CD4-positive, alpha-beta T cell treated with Interferon gamma for 1 hour (primary cell): ENCODE measurements around the gene KIAA1671.

Experiments
- DNase-seq: peaks from one replicate; pipeline ENCODE4 v3.0.0-alpha.2; 2020

Gene KIAA1671

GRCh38 chr22:24953384-24954113, 1.0 kb downstream of the KIAA1671 start:
- no peak for DNase-seq

DNA sequence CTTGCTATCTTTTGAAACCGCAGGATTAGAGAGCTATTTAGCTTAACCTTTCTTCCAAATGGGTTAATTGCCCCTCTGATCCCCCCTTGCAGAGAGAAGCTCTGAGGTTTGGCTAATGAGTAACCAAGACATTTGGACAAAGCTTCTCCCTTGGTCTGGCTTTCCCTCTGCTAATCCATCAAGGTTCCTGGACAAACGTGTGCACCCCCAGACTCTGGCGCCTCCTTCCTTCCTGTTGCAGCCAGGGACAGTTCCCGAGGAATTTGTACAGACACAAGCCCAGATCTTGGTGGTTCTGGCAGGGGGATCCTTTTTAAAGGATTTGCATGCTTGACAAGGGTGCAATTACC, 1.6 kb downstream of the KIAA1671 start:
- DNase-seq, result no peak

GRCh38 chr22:24954856-24955255, 2.3 kb downstream of the KIAA1671 start:
- DNase-seq, result no peak

DNA sequence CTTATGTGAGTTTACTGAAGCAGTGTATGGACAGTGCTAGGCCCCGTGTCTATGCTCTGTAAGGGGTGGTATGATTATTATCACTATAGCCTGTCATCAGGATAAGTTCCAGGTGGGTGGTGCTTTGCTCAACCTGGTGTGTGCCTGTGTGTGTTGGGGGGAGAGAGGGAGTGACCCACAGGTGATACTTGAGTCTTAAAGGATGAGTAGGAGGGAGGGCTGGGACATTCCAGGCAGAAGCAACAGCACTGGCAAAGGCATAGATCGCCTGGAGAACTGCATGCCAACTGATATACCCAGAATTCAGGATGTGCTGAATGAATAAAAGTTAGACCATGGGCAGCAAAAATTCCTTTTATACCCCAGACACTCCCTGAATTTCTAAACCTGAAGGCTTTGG, 4.5 kb downstream of the KIAA1671 start:
- DNase-seq, result no peak

GRCh38 chr22:24961217-24961844, 8.8 kb downstream of the KIAA1671 start:
- DNase-seq, result no peak

GRCh38 chr22:24962094-24962493, 9.6 kb downstream of the KIAA1671 start:
- DNase-seq, result no peak

DNA sequence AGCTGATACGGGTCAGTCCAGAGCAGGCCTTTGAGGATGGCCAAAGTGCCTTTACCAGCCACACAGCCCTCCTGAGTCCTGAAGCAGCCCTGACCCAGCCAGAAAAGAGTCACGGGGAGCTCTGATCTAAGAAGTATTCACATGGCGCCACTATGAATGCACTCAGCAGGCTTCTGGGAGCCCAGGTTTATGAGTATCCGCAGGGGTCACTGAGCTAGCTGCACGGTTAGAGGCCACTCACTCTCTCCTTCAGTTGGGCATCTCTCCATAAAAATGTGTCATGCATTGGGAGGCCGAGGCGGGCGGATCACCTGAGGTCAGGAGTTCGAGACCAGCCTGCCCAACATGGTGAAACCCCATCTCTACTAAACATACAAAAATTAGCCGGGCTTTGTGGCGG, 10.3 kb downstream of the KIAA1671 start:
- no peak for DNase-seq

GRCh38 chr22:24964441-24964840, 11.9 kb downstream of the KIAA1671 start:
- DNase-seq, result no peak

GRCh38 chr22:24965822-24966626, 13.5 kb downstream of the KIAA1671 start:
- DNase-seq, result no peak

DNA sequence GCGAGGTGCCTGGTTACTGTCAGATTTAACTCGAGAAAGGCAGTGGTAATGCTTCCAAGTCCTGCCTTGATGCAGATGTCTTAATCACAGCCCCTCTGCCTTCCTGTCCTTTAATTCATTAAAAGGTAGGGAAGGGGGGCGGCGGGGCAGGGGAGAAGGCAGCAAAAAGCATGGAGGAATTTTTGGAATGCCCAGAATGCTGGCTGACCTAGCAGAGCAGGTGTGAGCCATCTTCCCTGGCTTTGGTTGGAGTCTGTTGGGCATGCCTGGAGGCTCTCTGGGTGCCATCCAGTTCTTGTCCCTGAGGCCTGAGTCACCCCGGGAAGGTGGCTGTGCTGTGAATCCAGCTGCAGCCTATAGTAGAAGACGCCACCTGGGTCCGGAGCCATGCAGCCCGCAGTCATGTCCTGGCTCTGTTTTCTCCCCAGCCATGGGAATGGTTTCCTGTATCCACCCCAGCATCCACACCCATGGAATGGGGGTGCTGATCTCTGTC, 15.6 kb downstream of the KIAA1671 start:
- DNase-seq, result no peak

DNA sequence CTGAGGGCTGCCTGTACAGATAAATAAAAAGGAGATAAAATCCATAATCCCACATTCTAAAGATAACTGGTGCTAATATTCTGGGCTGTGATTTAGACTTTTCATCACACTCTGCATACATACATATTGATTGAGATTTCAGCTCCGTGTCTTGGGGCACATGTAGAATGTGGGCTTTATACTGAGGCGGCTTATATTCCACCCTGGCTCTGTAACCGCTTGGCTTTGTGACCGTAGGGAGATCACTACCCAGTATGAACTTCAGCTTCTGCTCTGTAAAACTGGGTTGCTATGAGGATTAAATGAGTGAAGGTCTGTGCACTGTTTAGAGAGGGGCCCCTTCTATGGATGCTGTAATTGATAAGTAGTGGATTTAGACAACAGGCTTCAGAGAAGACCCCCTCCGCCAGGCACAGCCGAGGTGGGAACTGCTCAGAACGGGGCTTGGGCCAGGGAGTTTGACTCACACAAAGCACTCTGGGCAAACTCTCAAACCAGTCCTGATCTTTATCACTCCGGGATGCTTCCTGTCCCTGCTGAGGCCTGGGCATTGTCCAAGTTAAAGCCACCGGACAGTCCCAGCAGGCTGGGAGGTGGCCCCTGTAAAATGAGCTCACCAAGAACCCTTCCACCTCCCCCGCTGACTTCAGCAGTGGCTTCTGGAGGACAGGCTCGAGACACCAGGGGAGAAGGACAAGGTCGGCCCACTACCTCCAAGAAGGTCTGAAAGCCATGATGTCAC, 17.2 kb downstream of the KIAA1671 start:
- no peak for DNase-seq

DNA sequence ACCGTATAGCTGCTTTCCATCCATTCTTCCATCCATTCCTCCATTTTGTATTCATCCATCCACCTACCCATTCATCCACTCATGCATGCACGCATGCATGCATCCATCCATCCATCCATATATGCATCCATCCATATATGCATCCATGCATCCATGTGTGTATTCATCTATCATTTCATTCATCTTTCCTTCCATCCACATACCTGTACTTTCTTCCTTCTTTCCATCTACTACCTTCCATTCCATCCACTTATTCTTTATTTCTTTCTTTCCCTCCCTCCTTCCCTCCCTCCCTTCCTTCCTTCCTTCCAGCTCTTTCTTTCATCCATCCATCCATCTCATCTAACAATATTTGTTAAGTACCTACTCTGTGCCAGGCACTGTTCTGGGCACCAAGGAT, 19.9 kb downstream of the KIAA1671 start:
- no peak for DNase-seq

- DNase-seq, result no peak
Measured at GRCh38 chr22:24973872-24974271, 21.4 kb downstream of the KIAA1671 start.

GRCh38 chr22:24975125-24975640, 22.7 kb downstream of the KIAA1671 start:
- DNase-seq, result no peak

DNA sequence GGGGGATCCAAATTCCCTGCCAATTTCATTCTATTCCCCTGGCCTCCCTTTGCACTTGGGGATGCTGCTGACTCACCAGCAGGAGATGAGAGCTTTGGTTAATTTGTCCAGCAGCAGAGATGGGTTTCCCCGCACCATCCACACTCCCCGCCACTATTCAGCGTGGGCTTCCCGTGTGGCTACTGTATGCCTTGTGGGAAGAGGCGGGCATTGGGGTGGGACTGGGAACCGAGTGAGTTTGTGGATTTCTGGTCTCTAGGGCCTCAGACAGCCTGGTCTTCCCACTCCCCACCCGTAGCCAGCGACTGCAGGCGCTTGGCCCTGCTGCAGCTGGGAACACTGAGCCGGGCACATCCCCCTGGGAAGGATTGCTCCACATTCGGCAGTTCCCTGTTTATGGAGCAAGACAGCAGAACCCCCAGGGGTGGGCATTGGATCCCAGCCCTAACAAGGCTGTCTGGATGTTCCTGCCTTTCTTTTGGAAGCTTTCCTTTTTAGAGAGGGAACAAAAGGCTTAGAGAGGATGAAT, 23.4 kb downstream of the KIAA1671 start:
- DNase-seq, result no peak

- DNase-seq, result no peak
Measured at GRCh38 chr22:24976442-24977218, 24.1 kb downstream of the KIAA1671 start.

GRCh38 chr22:24977370-24978221, 25.1 kb downstream of the KIAA1671 start:
- DNase-seq, result no peak

GRCh38 chr22:24978308-24978707, 25.8 kb downstream of the KIAA1671 start:
- DNase-seq, result no peak

GRCh38 chr22:24981066-24981465, 28.6 kb downstream of the KIAA1671 start:
- no peak for DNase-seq

DNA sequence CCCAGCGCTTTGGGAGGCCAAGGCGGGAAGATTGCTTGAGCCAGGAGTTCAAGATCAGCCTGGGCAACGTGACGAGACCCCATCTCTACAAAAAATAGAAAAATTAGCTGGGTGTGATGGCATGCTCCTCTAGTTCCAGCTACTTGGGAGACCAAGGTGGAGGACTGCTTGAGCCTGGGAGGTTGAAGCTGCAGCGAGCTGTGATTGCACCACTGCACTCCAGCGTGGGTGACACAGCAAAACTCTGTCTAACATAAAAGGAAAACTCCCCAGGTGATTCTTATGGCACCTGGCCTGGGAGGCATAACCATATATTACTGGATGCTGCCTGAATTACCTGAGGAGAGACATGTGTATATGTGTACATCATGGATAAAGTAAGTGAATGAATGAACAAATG, 29.1 kb downstream of the KIAA1671 start:
- no peak for DNase-seq
